ENCODE data around the gene UROS.

The UROS gene

GRCh38 chr10:125761961-125762360, 61.1 kb downstream of the UROS start:
- no peak for DNase-seq

GRCh38 chr10:125757742-125758141, 65.3 kb downstream of the UROS start:
- DNase-seq, result no peak

- DNase-seq, result no peak
Measured at GRCh38 chr10:125756853-125757487, 66.1 kb downstream of the UROS start.

GRCh38 chr10:125756196-125756595, 66.9 kb downstream of the UROS start:
- no peak for DNase-seq

GRCh38 chr10:125747417-125747816, 75.6 kb downstream of the UROS start:
- no peak for DNase-seq

- no peak for DNase-seq
Measured at GRCh38 chr10:125744909-125745308, 78.1 kb downstream of the UROS start.

GRCh38 chr10:125742465-125742864, 80.6 kb downstream of the UROS start:
- no peak for DNase-seq

- DNase-seq, result no peak
Measured at GRCh38 chr10:125739994-125740679, 82.9 kb downstream of the UROS start.

All from GOT3 (cell line).